BLaER1 (cell line): ENCODE data around the gene SAMD7.
A peak's percentile ranks its signal among the peaks of the same experiment; 100 is the strongest.

Experiments
- H3K27ac ChIP-seq: shearing (Covaris generic); formaldehyde crosslinking; 2 replicates; pipeline ENCODE4 v1.8.1; 2022
- H3K27me3 ChIP-seq: shearing (Covaris generic); formaldehyde crosslinking; 2 replicates; pipeline ENCODE4 v1.8.1; 2022
- H3K36me3 ChIP-seq: shearing (Covaris generic); formaldehyde crosslinking; 2 replicates; pipeline ENCODE4 v1.8.1; 2022
- H3K4me1 ChIP-seq: shearing (Covaris generic); formaldehyde crosslinking; 2 replicates; pipeline ENCODE4 v1.8.1; 2022
- H3K4me2 ChIP-seq: shearing (Covaris generic); formaldehyde crosslinking; 2 replicates; pipeline ENCODE4 v1.8.1; 2022
- H3K4me3 ChIP-seq: shearing (Covaris generic); formaldehyde crosslinking; 2 replicates; pipeline ENCODE4 v1.8.1; 2022
- H3K9ac ChIP-seq: shearing (Covaris generic); formaldehyde crosslinking; 2 replicates; pipeline ENCODE4 v1.8.1; 2022
- H3K9me3 ChIP-seq: shearing (Covaris generic); formaldehyde crosslinking; 2 replicates; pipeline ENCODE4 v1.8.1; 2022
- H4K20me1 ChIP-seq: shearing (Covaris generic); formaldehyde crosslinking; 2 replicates; pipeline ENCODE4 v1.8.1; 2022
- Cebpa-rat ChIP-seq: shearing (Covaris generic); IDR thresholded peaks from 2 replicates; pipeline ENCODE4 v1.8.1; 2022

The SAMD7 gene

DNA sequence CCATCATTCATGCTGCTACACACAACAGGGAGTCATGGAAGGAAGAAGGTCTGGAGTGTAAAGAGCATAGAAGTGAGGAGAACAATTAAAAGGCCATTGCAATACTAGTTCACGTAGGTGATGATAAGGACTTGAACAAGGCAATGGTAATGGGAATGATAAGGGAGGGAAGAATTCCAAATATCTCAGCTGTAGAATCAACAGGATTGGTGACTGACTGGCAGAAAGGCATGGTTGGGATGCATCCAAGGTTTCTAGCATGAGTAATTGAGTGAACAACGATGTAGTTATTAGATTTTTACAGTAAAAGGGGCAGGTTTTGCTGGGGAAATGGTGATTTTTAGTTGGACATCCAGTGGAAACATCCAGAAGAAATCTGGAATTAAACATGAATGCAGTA, 52.8 kb downstream of the SAMD7 start:
- no peak for TF ChIP-seq Cebpa-rat
- H3K9me3 ChIP-seq: no peaks in the 10 kb centered on the region
- H3K27me3 ChIP-seq: no peaks in the 10 kb centered on the region
- H3K36me3 ChIP-seq: peaks cover under 1% of the 10 kb centered on the region; the same call in 1 of the 2 replicates
- H3K27ac ChIP-seq: no peak overlapping the region
- H3K4me1 ChIP-seq: peaks cover 28% of the 10 kb centered on the region
- no peak overlapping the region for H3K4me3 ChIP-seq
- H4K20me1 ChIP-seq: peaks cover 23% of the 10 kb centered on the region
- no peak overlapping the region for H3K9ac ChIP-seq
- no peak overlapping the region for H3K4me2 ChIP-seq

- Histone ChIP-seq H3K4me2 (peak overlapping the region; percentile 82), H3K36me3 (peaks cover 16% of the 10 kb centered on the region), H3K4me3 (peak overlapping the region; percentile 89), H3K27ac (peak overlapping the region; percentile 93), H4K20me1 (peaks cover 39% of the 10 kb centered on the region), H3K4me1 (peaks cover 38% of the 10 kb centered on the region), H3K9ac (peak overlapping the region; percentile 95), H3K27me3 (no peaks in the 10 kb centered on the region), H3K9me3 (no peaks in the 10 kb centered on the region)
- TF ChIP-seq Cebpa-rat: no peak
Measured at GRCh38 chr3:169965562-169966427, 54.4 kb downstream of the SAMD7 start.

GRCh38 chr3:169966428-169966950, 55.1 kb downstream of the SAMD7 start, which contains the start of gene SEC62:
Gene SEC62, plus strand, starts transcription at chr3:169966807. Its CDS starts 16 bp downstream, at chr3:169966823.
- peak within 1 kb of the TSS; percentile 89 for H3K4me2 ChIP-seq
- peak; percentile 41; the same call in 1 of the 2 replicates for TF ChIP-seq Cebpa-rat
- no peaks in the 10 kb centered on the region for H3K27me3 ChIP-seq
- peaks cover 38% of the 10 kb centered on the region for H3K4me1 ChIP-seq
- H3K27ac ChIP-seq: peak within 1 kb of the TSS; percentile 93
- peak within 1 kb of the TSS; percentile 89 for H3K4me3 ChIP-seq
- H3K36me3 ChIP-seq: peaks cover 23% of the 10 kb centered on the region
- peaks cover 46% of the 10 kb centered on the region for H4K20me1 ChIP-seq
- peak within 1 kb of the TSS; percentile 95 for H3K9ac ChIP-seq
- no peaks in the 10 kb centered on the region for H3K9me3 ChIP-seq

GRCh38 chr3:169966951-169967915, 55.9 kb downstream of the SAMD7 start:
- TF ChIP-seq Cebpa-rat: no peak
- H3K27ac ChIP-seq: peak overlapping the region; percentile 93
- peaks cover 53% of the 10 kb centered on the region for H4K20me1 ChIP-seq
- H3K4me2 ChIP-seq: peak overlapping the region; percentile 89
- H3K9ac ChIP-seq: peak overlapping the region; percentile 95
- no peaks in the 10 kb centered on the region for H3K9me3 ChIP-seq
- peak overlapping the region; percentile 89 for H3K4me3 ChIP-seq
- H3K27me3 ChIP-seq: no peaks in the 10 kb centered on the region
- peaks cover 38% of the 10 kb centered on the region for H3K4me1 ChIP-seq
- peaks cover 28% of the 10 kb centered on the region for H3K36me3 ChIP-seq

DNA sequence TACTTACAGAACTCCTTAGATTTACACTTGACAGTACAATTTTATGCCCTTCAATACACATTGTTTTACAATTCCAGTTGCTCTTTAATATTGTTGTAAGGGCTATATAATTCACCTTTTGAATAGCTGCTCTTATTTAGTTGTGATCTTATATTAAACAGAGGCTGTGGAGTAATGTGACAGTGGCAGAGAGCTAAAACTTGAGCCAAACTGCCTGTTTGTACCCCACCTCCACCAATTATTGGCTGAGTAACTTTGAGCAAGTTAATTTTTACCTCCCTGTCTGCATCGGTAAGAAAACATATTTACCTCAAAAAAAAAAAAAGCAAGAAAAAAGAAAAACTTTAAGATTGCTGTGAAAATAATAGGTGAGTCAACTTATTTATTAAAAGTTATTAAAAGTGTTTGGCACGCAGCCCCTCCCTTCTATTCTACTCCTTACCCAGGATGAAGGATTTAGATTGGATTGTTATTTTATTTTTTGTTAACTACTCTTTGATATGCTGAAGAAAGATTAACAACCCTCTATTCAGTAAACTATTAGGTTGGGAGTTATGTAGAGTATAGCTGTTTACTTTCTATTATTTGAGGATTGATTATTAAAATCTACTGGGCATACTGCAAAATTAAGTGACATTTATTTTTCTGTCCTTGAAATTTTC, 57.0 kb downstream of the SAMD7 start:
- no peak overlapping the region for H3K27ac ChIP-seq
- H3K36me3 ChIP-seq: peaks cover 36% of the 10 kb centered on the region
- peak overlapping the region; percentile 89 for H3K4me3 ChIP-seq
- peaks cover 64% of the 10 kb centered on the region for H4K20me1 ChIP-seq
- H3K27me3 ChIP-seq: no peaks in the 10 kb centered on the region
- peaks cover 38% of the 10 kb centered on the region for H3K4me1 ChIP-seq
- H3K9ac ChIP-seq: peak overlapping the region; percentile 95; the same call in 1 of the 2 replicates
- TF ChIP-seq Cebpa-rat: no peak
- H3K4me2 ChIP-seq: peak overlapping the region; percentile 89
- H3K9me3 ChIP-seq: no peaks in the 10 kb centered on the region

DNA sequence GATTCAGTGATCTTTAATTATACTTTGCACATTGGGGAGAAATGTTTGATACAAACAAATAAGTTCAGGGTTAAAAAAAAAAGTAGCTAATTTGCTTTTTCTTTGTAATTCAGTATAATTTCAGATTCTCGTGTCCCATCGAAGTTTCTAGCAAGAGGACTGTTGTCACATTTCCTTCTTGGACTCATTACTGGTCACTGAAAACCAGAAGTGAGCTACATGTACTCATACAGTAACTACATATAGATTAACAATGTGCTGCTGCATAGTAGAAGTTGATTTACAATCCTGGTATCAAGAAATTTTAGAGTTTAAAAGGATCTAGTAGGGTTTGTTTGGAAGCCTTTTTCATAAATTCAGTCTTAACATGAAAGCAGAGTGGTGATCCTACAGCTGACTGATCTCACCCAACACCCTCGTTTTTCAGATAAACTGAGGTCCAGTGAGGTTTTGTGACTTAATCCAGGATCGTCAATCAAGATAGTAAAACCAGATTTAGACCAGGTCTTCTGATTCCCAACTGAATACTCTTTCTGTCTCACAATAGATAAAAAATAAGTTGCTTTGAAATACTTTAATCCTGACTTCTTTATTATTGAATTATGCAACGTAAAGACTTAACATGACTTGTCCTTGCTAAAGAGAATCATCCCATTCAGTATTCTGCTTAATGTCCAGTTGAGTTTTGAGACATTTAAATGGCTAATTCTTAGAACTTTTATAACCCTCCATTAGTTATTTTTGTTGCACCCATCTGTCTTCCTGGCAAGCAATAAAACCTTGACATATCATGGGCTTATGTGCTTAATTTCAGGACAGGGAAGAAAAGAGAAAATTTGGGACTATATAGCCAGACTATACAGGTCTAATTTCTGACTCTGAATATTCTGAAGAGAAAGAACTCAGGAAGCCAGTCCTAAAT, 58.1 kb downstream of the SAMD7 start:
- H3K27ac ChIP-seq: no peak overlapping the region

GRCh38 chr3:169970847-169971246, 59.5 kb downstream of the SAMD7 start:
- TF ChIP-seq Cebpa-rat: no peak

More for the DNA sequence above, 58.1 kb downstream of the SAMD7 start:
- peaks cover 38% of the 10 kb centered on the region for H3K4me1 ChIP-seq
- no peak overlapping the region for H3K4me3 ChIP-seq
- peak overlapping the region; percentile 89 for H3K4me2 ChIP-seq
- peaks cover 41% of the 10 kb centered on the region for H3K36me3 ChIP-seq
- no peak for TF ChIP-seq Cebpa-rat
- H3K27me3 ChIP-seq: no peaks in the 10 kb centered on the region
- no peaks in the 10 kb centered on the region for H3K9me3 ChIP-seq
- H4K20me1 ChIP-seq: peaks cover 75% of the 10 kb centered on the region
- no peak overlapping the region for H3K9ac ChIP-seq

GRCh38 chr3:169971522-169971921, 60.1 kb downstream of the SAMD7 start:
- Histone ChIP-seq H3K27ac (no peak overlapping the region), H3K4me3 (no peak overlapping the region), H4K20me1 (peaks cover 96% of the 10 kb centered on the region), H3K36me3 (peaks cover 62% of the 10 kb centered on the region), H3K27me3 (no peaks in the 10 kb centered on the region), H3K4me2 (no peak overlapping the region), H3K9me3 (no peaks in the 10 kb centered on the region), H3K4me1 (peaks cover 27% of the 10 kb centered on the region), H3K9ac (no peak overlapping the region)
- peak; percentile 89; the same call in 1 of the 2 replicates for TF ChIP-seq Cebpa-rat

More at GRCh38 chr3:169970847-169971246, 59.5 kb downstream of the SAMD7 start:
- H3K4me3 ChIP-seq: no peak overlapping the region
- H3K4me1 ChIP-seq: peaks cover 32% of the 10 kb centered on the region
- H3K4me2 ChIP-seq: no peak overlapping the region
- H3K9ac ChIP-seq: no peak overlapping the region
- H3K27ac ChIP-seq: no peak overlapping the region
- no peaks in the 10 kb centered on the region for H3K9me3 ChIP-seq
- peaks cover 89% of the 10 kb centered on the region for H4K20me1 ChIP-seq
- H3K36me3 ChIP-seq: peaks cover 55% of the 10 kb centered on the region
- no peaks in the 10 kb centered on the region for H3K27me3 ChIP-seq
